Stomach (tissue), 9 donors: ENCODE data around the gene TBC1D2. TPM values are rescaled to one million over a fixed set of nuclear protein-coding genes. Genes with fewer than 3 reads are reported as not detected.

ENCODE experiments used
- DNase-seq, 2 donors: peaks; one replicate each; pipeline versions ENCODE4 v3.0.0 to v3.0.0-alpha.2; 2013 to 2019
- H3K27ac ChIP-seq, 5 donors: fragments of 200-600 bp in 4 of 5; sonication (generic) in 4 of 5; one replicate each; pipeline ENCODE4 v1.5.1; 2013 to 2019; ENCODE audit warnings: mild to moderate bottlenecking in 1 of 5, moderate library complexity in 1 of 5
- H3K27me3 ChIP-seq, 3 donors: fragments of 200-600 bp; sonication (generic); one replicate each; pipeline ENCODE4 v1.5.1; 2017 to 2019; ENCODE audit warnings: mixed run types in 1 of 3
- H3K36me3 ChIP-seq, 4 donors: fragments of 200-600 bp; sonication (generic); 1 replicate in 3 of 4; 2 replicates in 1 of 4; pipeline ENCODE4 v1.5.1; 2016 to 2019
- H3K4me1 ChIP-seq, 4 donors: fragments of 200-600 bp; sonication (generic); one replicate each; pipeline ENCODE4 v1.5.1; 2016 to 2019
- H3K4me3 ChIP-seq, 4 donors: fragments of 200-600 bp; sonication (generic) in 3 of 4; one replicate each; pipeline ENCODE4 v1.5.1; 2016 to 2019; ENCODE audit warnings: mild to moderate bottlenecking in 1 of 4
- H3K9me3 ChIP-seq, 4 donors: fragments of 200-600 bp; sonication (generic); one replicate each; pipeline ENCODE4 v1.5.1; 2016 to 2019
- EP300 ChIP-seq: sonication (generic); formaldehyde crosslinking; IDR thresholded peaks from one replicate; pipeline ENCODE4 v1.6.1; 2017; ENCODE audit warnings: antibody characterized with exemption
- POLR2A ChIP-seq, 4 donors: fragments of 450-650 bp; IDR thresholded peaks; one replicate each; pipeline ENCODE4 v1.6.1; 2016; ENCODE audit warnings: antibody characterized with exemption in 4 of 4, control low read depth in 2 of 4, mild to moderate bottlenecking in 1 of 4, moderate library complexity in 1 of 4
- POLR2AphosphoS5 ChIP-seq, 3 donors: sonication (generic); formaldehyde crosslinking; IDR thresholded peaks; one replicate each; pipeline ENCODE4 v1.6.1; 2016; ENCODE audit warnings: antibody characterized with exemption in 3 of 3
- WGBS, 5 donors: extraction: QIAGEN DNeasy Blood & Tissue Kit in 3 of 5; methylation state at CpG; one replicate each; pipeline versions ENCODE4 v1.1.5 to v1.1.7; 2013 to 2018; 5-methylcytosine and 5-hydroxymethylcytosine counted together
- intact Hi-C: fragments of 100-400 bp; cut with DNase I; formaldehyde crosslinking; loops from one replicate; pipeline ENCODE4 v1.15.1; 2023; ENCODE audit warnings: low total_unique reads
- polyA plus RNA-seq, 3 donors: library from polyadenylated mRNA; stranded (reverse); fragments of 200-250 nt; gene quantifications; one replicate each; pipeline ENCODE4 v1.2.3, GENCODE V29; 2013
- total RNA-seq, 5 donors: library from RNA; depleted of rRNA; stranded (reverse); fragments of >200 nt; gene quantifications; one replicate each; pipeline versions ENCODE4 v1.1.0 to v1.2.3, GENCODE V29; 2014 to 2016
- TF ChIP-seq, protein P1 (sequence below), 7 experiments: fragments of 450-650 bp in 4 of 7; fragments of 200-600 bp in 3 of 7; sonication (generic) in 3 of 7; IDR thresholded peaks; one replicate each; pipeline ENCODE4 v1.5.1; 2016 to 2019; ENCODE audit warnings: antibody characterized with exemption in 7 of 7, control low read depth in 2 of 7, mild to moderate bottlenecking in 1 of 7
- donor health status: healthy with polysubstance abuse.
- donor health status: Bipolar disorder and iron deficiency.
- donor health status: healthy.

TBC1D2 gene
- total and polyA plus RNA-seq, 8 donors, result 2.9 to 36.4 (median 15.9) TPM

DNA sequence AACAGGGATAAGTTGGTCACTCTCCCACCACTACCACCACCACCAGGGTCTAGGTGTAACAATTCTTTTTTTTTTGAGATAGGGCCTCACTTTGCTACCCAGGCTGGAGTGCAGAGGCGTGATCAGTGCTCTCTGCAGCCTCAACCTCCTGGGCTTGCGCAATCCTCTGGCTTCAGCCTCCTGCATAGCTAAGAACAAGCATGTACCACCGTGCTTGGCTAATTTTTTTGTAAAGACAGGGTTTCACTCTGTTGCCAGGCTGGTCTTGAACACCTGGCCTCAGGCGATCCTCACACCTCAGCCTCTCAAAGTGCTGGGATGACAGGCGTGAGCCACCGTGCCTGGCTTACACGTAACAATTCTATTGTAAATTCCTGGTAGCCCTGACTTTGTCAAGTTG is 90.5 kb downstream of the TBC1D2 start:
- intact Hi-C loops, result no loop called here

DNA sequence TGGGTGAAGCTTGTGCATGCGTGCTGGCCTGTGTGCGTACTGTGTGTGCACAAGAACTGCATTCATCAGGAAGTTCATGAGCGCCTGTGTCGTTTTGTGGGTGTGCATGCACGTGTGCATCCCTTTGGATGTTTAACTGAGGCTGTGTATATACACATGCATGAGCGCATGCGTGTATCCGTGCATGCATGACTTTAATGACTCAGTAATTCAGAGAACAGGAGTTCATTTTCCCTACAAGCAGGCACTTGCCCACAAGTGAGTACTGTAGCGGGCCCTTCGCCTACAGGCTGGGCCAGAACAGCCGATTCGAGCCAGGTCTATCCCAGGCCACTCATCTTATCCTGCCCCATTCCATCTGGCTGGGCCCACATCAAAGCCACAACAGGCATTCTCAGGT is 92.8 kb downstream of the TBC1D2 start:
- no peaks in the 10 kb centered on the region for H3K27me3 ChIP-seq
- intact Hi-C loops, result no loop called here
- no peaks in the 10 kb centered on the region for H3K9me3 ChIP-seq
- TF ChIP-seq POLR2AphosphoS5 (IDR thresholded peaks at IDR 0.05) (no peak), POLR2A (IDR thresholded peaks at IDR 0.05) (no peak), EP300 (no peak)
- TF ChIP-seq, protein P1, sequence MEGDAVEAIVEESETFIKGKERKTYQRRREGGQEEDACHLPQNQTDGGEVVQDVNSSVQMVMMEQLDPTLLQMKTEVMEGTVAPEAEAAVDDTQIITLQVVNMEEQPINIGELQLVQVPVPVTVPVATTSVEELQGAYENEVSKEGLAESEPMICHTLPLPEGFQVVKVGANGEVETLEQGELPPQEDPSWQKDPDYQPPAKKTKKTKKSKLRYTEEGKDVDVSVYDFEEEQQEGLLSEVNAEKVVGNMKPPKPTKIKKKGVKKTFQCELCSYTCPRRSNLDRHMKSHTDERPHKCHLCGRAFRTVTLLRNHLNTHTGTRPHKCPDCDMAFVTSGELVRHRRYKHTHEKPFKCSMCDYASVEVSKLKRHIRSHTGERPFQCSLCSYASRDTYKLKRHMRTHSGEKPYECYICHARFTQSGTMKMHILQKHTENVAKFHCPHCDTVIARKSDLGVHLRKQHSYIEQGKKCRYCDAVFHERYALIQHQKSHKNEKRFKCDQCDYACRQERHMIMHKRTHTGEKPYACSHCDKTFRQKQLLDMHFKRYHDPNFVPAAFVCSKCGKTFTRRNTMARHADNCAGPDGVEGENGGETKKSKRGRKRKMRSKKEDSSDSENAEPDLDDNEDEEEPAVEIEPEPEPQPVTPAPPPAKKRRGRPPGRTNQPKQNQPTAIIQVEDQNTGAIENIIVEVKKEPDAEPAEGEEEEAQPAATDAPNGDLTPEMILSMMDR (IDR thresholded peaks at IDR 0.05), result no peak
- no peak overlapping the region for H3K27ac ChIP-seq
- H3K36me3 ChIP-seq, result no peaks in the 10 kb centered on the region
- DNase-seq, result no peak
- no peak overlapping the region for H3K4me3 ChIP-seq
- whole genome bisulfite sequencing, 5 donors, result 90 to 99% (median 95%) methylated on average over 9 to 12 of the region's 12 CpGs
- peaks cover 0 to 25% (median 6%) of the 10 kb centered on the region in 4 donors for H3K4me1 ChIP-seq

More for the DNA sequence above, 90.5 kb downstream of the TBC1D2 start:
- TF ChIP-seq EP300, result no peak
- TF ChIP-seq, protein P1 (IDR thresholded peaks at IDR 0.05), result no peak
- TF ChIP-seq POLR2AphosphoS5 (IDR thresholded peaks at IDR 0.05), result no peak
- no peak for TF ChIP-seq POLR2A (IDR thresholded peaks at IDR 0.05)
- 85 to 90% (median 87%) methylated on average over 7 of the region's 7 CpGs for WGBS, 5 donors
- no peaks in the 10 kb centered on the region for H3K36me3 ChIP-seq
- H3K4me3 ChIP-seq, result no peak overlapping the region
- H3K27me3 ChIP-seq, result no peaks in the 10 kb centered on the region
- H3K27ac ChIP-seq, result no peak overlapping the region
- H3K9me3 ChIP-seq, result no peaks in the 10 kb centered on the region
- DNase-seq, result no peak
- H3K4me1 ChIP-seq, result peaks cover 0 to 31% (median 10%) of the 10 kb centered on the region in 4 donors

DNA sequence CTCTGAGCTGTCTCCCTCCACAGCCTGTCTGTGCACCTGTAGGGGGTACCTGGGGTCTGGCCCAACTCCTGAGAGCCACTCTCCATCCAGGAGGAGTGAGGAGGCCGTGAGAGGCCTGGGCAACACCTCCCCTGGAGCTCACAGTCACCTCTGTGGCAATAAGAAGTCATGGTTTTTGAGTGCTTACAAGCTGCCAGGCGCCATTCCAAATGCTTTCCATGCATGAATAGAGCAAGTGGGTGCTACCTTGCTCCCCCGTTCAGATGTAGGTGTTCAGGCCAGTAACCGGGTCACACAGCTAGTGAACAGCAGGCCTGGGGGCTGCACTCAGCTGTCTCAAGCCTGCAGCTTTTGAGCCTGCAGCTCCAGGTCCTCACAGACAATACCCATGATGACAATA is 93.6 kb downstream of the TBC1D2 start:
- no peaks in the 10 kb centered on the region for H3K9me3 ChIP-seq
- H3K27ac ChIP-seq, result no peak overlapping the region
- 81 to 98% (median 93%) methylated on average over 3 to 4 of the region's 4 CpGs for WGBS, 5 donors
- TF ChIP-seq, protein P1 (IDR thresholded peaks at IDR 0.05), result no peak
- intact Hi-C loops, result no loop called here
- no peak overlapping the region for H3K4me3 ChIP-seq
- DNase-seq, result no peak
- H3K4me1 ChIP-seq, result peaks cover 0 to 25% (median 6%) of the 10 kb centered on the region in 4 donors
- H3K36me3 ChIP-seq, result peaks cover 0 to 6% (median 0%) of the 10 kb centered on the region in 4 donors
- H3K27me3 ChIP-seq, result no peaks in the 10 kb centered on the region

DNA sequence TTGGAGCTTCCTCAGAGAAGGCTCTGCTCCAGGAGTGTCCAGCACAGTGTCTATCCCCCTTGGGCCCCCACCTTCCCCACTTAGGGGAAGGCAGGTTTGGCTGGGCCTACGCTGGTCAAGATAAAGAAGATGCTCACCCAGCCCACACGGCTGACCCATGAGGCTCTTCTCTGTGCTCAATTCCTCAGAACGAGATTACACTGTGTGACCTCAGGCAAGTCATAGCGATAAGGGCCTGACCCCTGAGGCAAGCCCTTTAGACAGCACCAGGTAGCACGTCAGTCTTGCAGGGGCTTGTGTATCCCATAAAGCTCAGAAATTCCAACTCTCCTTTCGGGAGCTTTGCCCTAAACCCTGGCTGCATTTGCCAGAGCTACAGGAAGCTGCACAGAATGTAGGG is 95.7 kb downstream of the TBC1D2 start:
- no peak overlapping the region for H3K27ac ChIP-seq
- H3K4me3 ChIP-seq, result no peak overlapping the region
- TF ChIP-seq EP300, result no peak
- intact Hi-C loops, result no loop called here
- H3K36me3 ChIP-seq, result peaks cover 0 to 10% (median 0%) of the 10 kb centered on the region in 4 donors
- no peak for DNase-seq
- 63 to 85% (median 65%) methylated on average over 5 to 6 of the region's 6 CpGs for WGBS, 5 donors
- H3K27me3 ChIP-seq, result no peaks in the 10 kb centered on the region
- no peaks in the 10 kb centered on the region for H3K9me3 ChIP-seq
- peaks cover 0 to 25% (median 6%) of the 10 kb centered on the region in 4 donors for H3K4me1 ChIP-seq

DNA sequence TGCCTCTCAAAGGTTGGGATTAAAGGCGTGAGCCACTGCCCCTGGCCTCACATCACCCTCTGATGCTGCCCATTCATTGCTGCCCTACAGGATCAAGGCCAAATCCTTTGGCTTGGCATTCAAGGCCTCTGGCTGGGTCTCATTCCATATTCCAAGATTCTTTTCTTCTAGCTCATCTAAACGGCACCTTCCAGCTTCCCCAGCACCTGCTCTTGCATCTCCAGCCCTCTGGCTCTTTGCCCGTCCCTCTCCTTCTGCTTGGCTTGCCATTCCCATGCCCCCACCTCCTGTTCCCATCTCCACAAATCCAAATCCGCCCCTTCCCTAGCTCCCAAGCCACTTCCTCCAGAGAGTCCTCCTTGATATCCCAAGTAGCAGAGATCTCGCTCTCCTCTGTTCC is 96.1 kb downstream of the TBC1D2 start:
- Histone ChIP-seq H3K27ac (no peak overlapping the region), H3K4me1 (peaks cover 0 to 22% (median 6%) of the 10 kb centered on the region in 4 donors), H3K27me3 (no peaks in the 10 kb centered on the region), H3K36me3 (peaks cover 0 to 10% (median 0%) of the 10 kb centered on the region in 4 donors), H3K4me3 (no peak overlapping the region), H3K9me3 (no peaks in the 10 kb centered on the region)
- no peak for DNase-seq
- intact Hi-C loops, result no loop called here
- no peak for TF ChIP-seq EP300
- TF ChIP-seq POLR2AphosphoS5 (IDR thresholded peaks at IDR 0.05), result no peak
- TF ChIP-seq POLR2A (IDR thresholded peaks at IDR 0.05), result no peak
- TF ChIP-seq, protein P1 (IDR thresholded peaks at IDR 0.05), result no peak
- 89 to 98% (median 93%) methylated on average over 5 of the region's 5 CpGs for WGBS, 5 donors
